ENCODE data around the gene PAFAH1B2.
"Not testable (repeated sequence)": the region's sequence is repeated elsewhere in the genome, so short reads cannot be mapped to it uniquely, and the experiment has no call there.

PAFAH1B2 gene

GRCh38 chr11:117176186-117176585 lies 32.1 kb downstream of the PAFAH1B2 start:
- DNase-seq, result no peak

- peak in 1 of 6 experiments; percentile 35 for DNase-seq
These were observed 33.6 kb downstream of the PAFAH1B2 start for GRCh38 chr11:117177534-117178209.

- peak; percentile 75 to 89 (median 82) for DNase-seq
These were observed 34.3 kb downstream of the PAFAH1B2 start, which contains the start of gene SIDT2 for GRCh38 chr11:117178210-117179034. SIDT2 (plus strand) TSS chr11:117178743; CDS start chr11:117179264, 521 bp downstream.

GRCh38 chr11:117179048-117179999 lies 35.2 kb downstream of the PAFAH1B2 start:
- DNase-seq, result peak in 5 of 6 experiments; percentile 11 to 57 (median 40)

GRCh38 chr11:117180020-117180419 lies 35.9 kb downstream of the PAFAH1B2 start:
- DNase-seq, result peak in 1 of 6 experiments; percentile 38

- peak; percentile 12 to 43 (median 28) for DNase-seq
These were observed 36.8 kb downstream of the PAFAH1B2 start for GRCh38 chr11:117180661-117181585.

GRCh38 chr11:117181586-117182550 lies 37.8 kb downstream of the PAFAH1B2 start:
- DNase-seq, result no peak

GRCh38 chr11:117182551-117182935 lies 38.5 kb downstream of the PAFAH1B2 start:
- no peak for DNase-seq

GRCh38 chr11:117183178-117183577 lies 39.1 kb downstream of the PAFAH1B2 start:
- not testable (repeated sequence) for DNase-seq

GRCh38 chr11:117183724-117184349 lies 39.8 kb downstream of the PAFAH1B2 start:
- DNase-seq, result no peak

- DNase-seq, result no peak
These were observed 41.8 kb downstream of the PAFAH1B2 start for GRCh38 chr11:117185736-117186430.

GRCh38 chr11:117186431-117186761 lies 42.3 kb downstream of the PAFAH1B2 start:
- DNase-seq, result no peak

GRCh38 chr11:117187007-117187406 lies 42.9 kb downstream of the PAFAH1B2 start:
- no peak for DNase-seq

- DNase-seq, result no peak
These were observed 43.3 kb downstream of the PAFAH1B2 start for GRCh38 chr11:117187428-117187798.

- no peak for DNase-seq
These were observed 43.9 kb downstream of the PAFAH1B2 start for GRCh38 chr11:117187799-117188481.

- DNase-seq, result no peak
These were observed 44.6 kb downstream of the PAFAH1B2 start for GRCh38 chr11:117188620-117189081.

- DNase-seq, result no peak
These were observed 45.3 kb downstream of the PAFAH1B2 start for GRCh38 chr11:117189191-117189940.
